GM06990 (cell line): ENCODE data around the gene HES6.

ENCODE experiments used
- DNase-seq: peaks from one replicate; pipeline ENCODE4 v3.0.0-alpha.2; 2011; ENCODE audit not compliant: insufficient read length; ENCODE audit errors: extremely low read depth
- H3K27me3 ChIP-seq: replicated peaks from 2 replicates; pipeline ENCODE4 v1.6.0; 2011; ENCODE audit warnings: low read length; ENCODE audit not compliant: control insufficient read depth, insufficient read depth
- H3K36me3 ChIP-seq: 2 replicates; pipeline ENCODE4 v1.5.1; 2011; ENCODE audit warnings: low read length; ENCODE audit not compliant: control insufficient read depth, insufficient read depth
- H3K4me3 ChIP-seq: replicated peaks from 2 replicates; pipeline ENCODE4 v1.5.1; 2011; ENCODE audit warnings: low read depth, mild to moderate bottlenecking, control low read depth, low read length
- TF ChIP-seq, protein P1 (sequence below): IDR thresholded peaks from 2 replicates; pipeline ENCODE4 v1.5.1; 2011; ENCODE audit warnings: low read length, control low read depth, mild to moderate bottlenecking, inconsistent platforms; ENCODE audit not compliant: insufficient read depth, poor library complexity, severe bottlenecking

Gene HES6

DNA sequence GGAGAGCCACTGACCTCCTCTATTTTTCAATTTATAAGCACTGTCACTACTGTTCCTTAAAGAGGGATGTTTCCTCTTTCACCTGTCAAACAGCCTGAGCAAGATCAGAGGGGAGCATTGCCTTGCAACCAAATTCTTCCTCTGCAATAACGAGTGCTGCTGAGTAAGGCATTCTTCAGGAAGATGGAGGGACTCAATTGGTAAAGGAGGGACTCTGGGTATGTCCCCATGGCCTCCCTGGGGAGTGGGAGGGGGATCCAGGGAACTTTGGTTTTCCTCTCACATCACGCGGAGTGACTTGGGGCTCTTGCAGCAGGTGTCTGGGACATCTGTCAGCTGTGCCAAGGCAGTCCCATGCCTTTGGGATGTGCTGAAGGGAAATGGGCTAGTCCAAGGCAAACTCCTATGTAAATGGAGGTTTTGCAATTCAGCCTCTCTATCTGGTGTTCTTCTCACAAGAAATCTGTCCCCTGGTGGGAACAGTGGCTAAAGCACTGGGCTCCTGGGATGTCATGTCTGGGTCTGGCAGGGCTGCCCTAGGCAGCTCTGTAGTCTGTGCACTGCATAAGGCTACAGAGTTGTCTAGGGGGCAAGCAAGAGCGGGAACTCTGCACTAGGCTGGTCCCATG, 14.4 kb upstream of the HES6 start:
- TF ChIP-seq, protein P1, sequence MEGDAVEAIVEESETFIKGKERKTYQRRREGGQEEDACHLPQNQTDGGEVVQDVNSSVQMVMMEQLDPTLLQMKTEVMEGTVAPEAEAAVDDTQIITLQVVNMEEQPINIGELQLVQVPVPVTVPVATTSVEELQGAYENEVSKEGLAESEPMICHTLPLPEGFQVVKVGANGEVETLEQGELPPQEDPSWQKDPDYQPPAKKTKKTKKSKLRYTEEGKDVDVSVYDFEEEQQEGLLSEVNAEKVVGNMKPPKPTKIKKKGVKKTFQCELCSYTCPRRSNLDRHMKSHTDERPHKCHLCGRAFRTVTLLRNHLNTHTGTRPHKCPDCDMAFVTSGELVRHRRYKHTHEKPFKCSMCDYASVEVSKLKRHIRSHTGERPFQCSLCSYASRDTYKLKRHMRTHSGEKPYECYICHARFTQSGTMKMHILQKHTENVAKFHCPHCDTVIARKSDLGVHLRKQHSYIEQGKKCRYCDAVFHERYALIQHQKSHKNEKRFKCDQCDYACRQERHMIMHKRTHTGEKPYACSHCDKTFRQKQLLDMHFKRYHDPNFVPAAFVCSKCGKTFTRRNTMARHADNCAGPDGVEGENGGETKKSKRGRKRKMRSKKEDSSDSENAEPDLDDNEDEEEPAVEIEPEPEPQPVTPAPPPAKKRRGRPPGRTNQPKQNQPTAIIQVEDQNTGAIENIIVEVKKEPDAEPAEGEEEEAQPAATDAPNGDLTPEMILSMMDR: no peak
- no peaks in the 10 kb centered on the region for H3K27me3 ChIP-seq
- H3K4me3 ChIP-seq: no peak overlapping the region
- H3K36me3 ChIP-seq: peaks cover 39% of the 10 kb centered on the region
- DNase-seq: no peak

DNA sequence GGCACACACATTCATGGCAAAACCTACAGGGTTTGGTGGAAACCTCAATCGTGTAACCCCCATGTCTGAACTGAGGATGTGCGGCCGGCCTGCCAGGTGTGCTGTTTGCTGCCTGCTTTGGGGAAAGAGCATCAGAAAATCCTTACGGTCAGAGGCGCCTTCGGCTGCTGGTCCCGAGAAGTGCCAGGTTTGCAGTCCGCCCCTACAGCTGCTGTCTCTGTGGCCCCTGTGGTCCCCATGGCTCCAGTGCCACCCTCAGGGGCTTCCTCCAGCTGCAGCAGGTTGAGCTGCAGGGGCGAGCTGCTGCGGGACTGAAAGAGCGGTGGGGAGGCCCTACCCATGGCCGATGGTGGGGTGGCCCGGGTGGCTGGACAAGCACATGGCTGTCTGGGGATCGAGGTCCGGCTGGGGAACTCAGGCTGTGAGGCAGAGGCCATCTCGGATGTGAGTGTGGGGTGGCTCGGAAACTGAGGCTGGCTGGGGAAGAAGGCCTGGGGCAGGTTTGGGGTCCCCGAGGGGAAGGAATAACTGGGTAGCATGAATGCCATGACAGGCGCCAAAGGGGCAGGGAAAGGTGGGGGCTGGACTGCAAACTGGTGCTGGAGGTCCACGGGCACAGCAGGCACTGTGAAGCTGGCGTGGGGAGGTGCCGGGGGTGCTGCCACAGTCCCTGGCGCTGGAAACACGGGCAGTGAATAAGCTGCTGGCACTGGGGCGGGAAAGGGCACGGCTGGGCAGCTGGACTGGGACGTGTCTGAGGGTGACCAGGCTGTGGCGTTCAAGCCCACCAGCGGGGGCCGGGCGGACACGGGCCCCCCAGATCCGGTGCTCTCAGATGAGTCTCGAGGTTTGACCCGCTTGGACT, 13.2 kb upstream of the HES6 start:
- DNase-seq: no peak
- H3K4me3 ChIP-seq: no peak overlapping the region
- TF ChIP-seq, protein P1: no peak
- H3K36me3 ChIP-seq: peaks cover 33% of the 10 kb centered on the region
- H3K27me3 ChIP-seq: no peaks in the 10 kb centered on the region

DNA sequence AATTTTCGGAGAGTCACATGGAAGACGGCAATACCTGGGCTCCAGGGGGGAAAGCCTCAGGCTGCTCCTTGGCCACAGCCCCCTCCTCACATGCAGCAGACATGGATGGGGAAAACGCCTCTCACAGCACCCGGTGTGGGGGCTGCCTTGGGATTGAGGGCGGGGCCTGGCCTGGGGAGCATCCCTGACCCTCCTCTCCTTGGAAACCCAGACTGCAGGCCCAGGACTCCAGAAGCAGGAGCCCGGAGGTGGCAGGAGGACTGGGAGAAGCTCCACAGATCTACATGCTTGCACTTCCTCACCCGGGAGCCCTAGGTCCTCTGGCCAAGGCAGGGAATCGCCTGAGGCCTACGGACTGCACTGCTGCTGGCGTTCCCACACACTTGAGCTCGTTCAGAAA, 12.1 kb upstream of the HES6 start:
- H3K4me3 ChIP-seq: no peak overlapping the region
- H3K27me3 ChIP-seq: no peaks in the 10 kb centered on the region
- peaks cover 34% of the 10 kb centered on the region for H3K36me3 ChIP-seq
- no peak for DNase-seq
- TF ChIP-seq, protein P1: no peak

DNA sequence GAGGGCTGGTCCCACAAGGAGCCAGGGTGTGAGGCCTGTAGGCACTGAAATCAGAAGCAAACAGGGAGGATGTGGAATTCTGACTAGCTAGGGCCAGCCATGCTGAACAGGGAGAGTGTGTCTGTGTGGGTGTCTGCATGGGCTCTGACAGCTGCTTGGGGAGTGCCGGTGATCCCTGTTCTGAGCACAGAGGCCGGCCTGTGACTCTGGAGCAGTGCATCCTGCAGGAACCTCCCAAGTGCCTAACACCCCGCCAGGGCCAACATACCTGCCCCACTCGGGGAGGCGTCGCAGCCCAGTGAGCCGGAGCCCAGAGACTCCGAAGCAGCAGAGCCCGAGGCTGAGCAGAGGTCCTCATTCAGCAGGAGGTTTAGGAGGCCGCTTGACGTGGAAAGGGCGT, 11.5 kb upstream of the HES6 start:
- TF ChIP-seq, protein P1: no peak
- H3K27me3 ChIP-seq: no peaks in the 10 kb centered on the region
- peaks cover 34% of the 10 kb centered on the region for H3K36me3 ChIP-seq
- DNase-seq: no peak
- no peak overlapping the region for H3K4me3 ChIP-seq

DNA sequence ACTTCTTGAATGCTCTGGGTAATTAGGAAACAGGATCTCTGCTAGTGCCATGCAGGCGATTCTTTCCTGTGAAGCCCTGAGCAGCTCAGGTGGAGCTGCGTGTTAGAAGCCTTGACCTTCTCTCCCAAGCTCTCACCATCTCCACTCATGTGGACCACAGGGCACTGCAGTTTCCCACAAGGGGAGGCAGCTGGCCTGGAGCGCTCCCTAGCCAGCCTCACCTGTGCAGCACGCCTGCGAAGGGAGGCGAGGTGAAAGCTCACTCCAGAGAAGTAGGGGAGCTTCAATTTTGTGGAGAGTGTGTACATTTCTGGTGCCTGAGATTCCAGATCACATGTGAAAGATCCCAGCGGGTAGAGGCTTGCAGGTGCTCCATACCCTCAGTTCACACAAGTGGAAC, 11.1 kb upstream of the HES6 start:
- DNase-seq: no peak
- no peak overlapping the region for H3K4me3 ChIP-seq
- TF ChIP-seq, protein P1: no peak
- no peaks in the 10 kb centered on the region for H3K27me3 ChIP-seq
- peaks cover 33% of the 10 kb centered on the region for H3K36me3 ChIP-seq
